Caco-2 (cell line): Measurements from ENCODE around the gene ZNF775. TPM values are rescaled to one million over a fixed set of nuclear protein-coding genes. Genes with fewer than 3 reads are reported as not detected.

Source experiments
- BruUV-seq: library from RNA; stranded (reverse); fragments of 400-500 nt; replicated peaks from 2 replicates; lab custom pipeline; 2021; lab: Mats Ljungman, UMichigan
- CTCF ChIA-PET: fragments of 300-600 bp; sonication (Branson Sonifier 250); formaldehyde crosslinking; loops from one replicate; lab custom pipeline; 2022; ENCODE audit warnings: antibody characterized with exemption; lab: Charles Lee
- POLR2A ChIA-PET: fragments of 300-600 bp; sonication (Branson Sonifier 250); formaldehyde crosslinking; loops from one replicate; lab custom pipeline; 2022; ENCODE audit warnings: antibody characterized with exemption; lab: Charles Lee
- DNase-seq, 2 experiments: peaks; one replicate each; pipeline versions ENCODE4 v3.0.0 to v3.0.0-alpha.2; 2020 to 2022
- H3K27me3 ChIP-seq: replicated peaks from 2 replicates; pipeline ENCODE4 v1.6.0; 2011; ENCODE audit warnings: low read length; ENCODE audit not compliant: control insufficient read depth, insufficient read depth
- H3K36me3 ChIP-seq: 2 replicates; pipeline ENCODE4 v1.5.1; 2011; ENCODE audit warnings: low read length; ENCODE audit not compliant: control insufficient read depth, insufficient read depth
- H3K4me1 ChIP-seq: fragments of 250-450 bp; sonication (Bioruptor Pico); 2 replicates; pipeline ENCODE4 v1.5.1; 2020; ENCODE audit warnings: mild to moderate bottlenecking
- H3K4me3 ChIP-seq: 2 replicates; pipeline ENCODE4 v1.5.1; 2011; ENCODE audit warnings: low read depth, mild to moderate bottlenecking, control low read depth, low read length
- H3K9me3 ChIP-seq: fragments of 250-450 bp; sonication (Bioruptor Pico); 2 replicates; pipeline ENCODE4 v1.5.1; 2020; ENCODE audit warnings: mild to moderate bottlenecking, moderate library complexity
- H3K27ac Mint-ChIP-seq: one replicate; pipeline ENCODE4 v1.8.0; 2022; ENCODE audit warnings: mixed read lengths; ENCODE audit not compliant: unreplicated experiment
- H3K27me3 Mint-ChIP-seq: one replicate; pipeline ENCODE4 v1.8.0; 2022; ENCODE audit warnings: mixed read lengths; ENCODE audit not compliant: insufficient read depth, unreplicated experiment
- H3K36me3 Mint-ChIP-seq: one replicate; pipeline ENCODE4 v1.8.0; 2022; ENCODE audit warnings: mild to moderate bottlenecking, mixed read lengths; ENCODE audit not compliant: insufficient read depth, unreplicated experiment
- H3K4me1 Mint-ChIP-seq: one replicate; pipeline ENCODE4 v1.8.0; 2022; ENCODE audit warnings: low read depth, mixed read lengths; ENCODE audit not compliant: unreplicated experiment
- H3K4me3 Mint-ChIP-seq: one replicate; pipeline ENCODE4 v1.8.0; 2022; ENCODE audit warnings: mild to moderate bottlenecking, moderate library complexity, mixed read lengths; ENCODE audit not compliant: unreplicated experiment
- H3K9me3 Mint-ChIP-seq: one replicate; pipeline ENCODE4 v1.8.0; 2022; ENCODE audit warnings: mixed read lengths; ENCODE audit not compliant: unreplicated experiment
- CTCF ChIP-seq, 2 experiments: fragments of 200-600 bp in 1 of 2; IDR thresholded peaks; 1 replicate in 1 of 2; 2 replicates in 1 of 2; pipeline versions ENCODE4 v1.5.1 to v1.8.0; 2011 to 2022; ENCODE audit warnings: antibody characterized with exemption in 1 of 2, control low read depth in 1 of 2, inconsistent platforms in 1 of 2, low read depth in 1 of 2, low read length in 1 of 2, mild to moderate bottlenecking in 1 of 2, moderate library complexity in 1 of 2; ENCODE audit not compliant: insufficient read depth in 1 of 2, severe bottlenecking in 1 of 2, unreplicated experiment in 1 of 2
- intact Hi-C: fragments of 100-400 bp; cut with micrococcal nuclease; formaldehyde crosslinking; loops from one replicate; pipeline ENCODE4 v1.10.0; 2022; ENCODE audit not compliant: unreplicated experiment
- total RNA-seq: library from RNA; stranded (reverse); gene quantifications from 2 replicates; pipeline ENCODE4 v1.2.3, GENCODE V29; 2022

ZNF775 gene
- total RNA-seq, 1 experiment from 2014 or later = 4.0 TPM

- peak; percentile 86 to 88 for DNase-seq
- H3K9me3 ChIP-seq = no peaks in the 10 kb centered on the region
- H3K27me3 Mint-ChIP-seq = no peaks in the 10 kb centered on the region
- H3K27ac Mint-ChIP-seq = peak overlapping the region; percentile 99
- H3K4me3 ChIP-seq = peak overlapping the region; percentile 91
- POLR2A ChIA-PET = interaction anchor here (0.5 to 2.2 kb wide), 7 partner anchors 9 to 44 kb away, joined by 3 to 29 read pairs (median 5); no protein-coding TSS in a partner anchor
- H3K4me1 Mint-ChIP-seq = peaks cover 5% of the 10 kb centered on the region
- intact Hi-C loops = loop anchor here (1.0 to 2.0 kb wide), 4 partner anchors 9 to 52 kb away; partner anchors contain the start of genes ACTR3C and LRRC61
- peak overlapping the region; percentile 88 for H3K4me3 Mint-ChIP-seq
- H3K36me3 Mint-ChIP-seq = peaks cover 49% of the 10 kb centered on the region
- peaks cover 6% of the 10 kb centered on the region; the same call in 1 of the 2 replicates for H3K36me3 ChIP-seq
- no TSS peak for BruUV-seq
- CTCF ChIA-PET = interaction anchor here (1.1 to 2.8 kb wide), 3 partner anchors 9 to 14 kb away, joined by 3 to 9 read pairs (median 3); no protein-coding TSS in a partner anchor
- H3K27me3 ChIP-seq = no peaks in the 10 kb centered on the region
- no peak for TF ChIP-seq CTCF (IDR thresholded peaks at IDR 0.05; ENCODE audit: insufficient read depth in 1 of 2, low read depth in 1 of 2, low read length in 1 of 2, severe bottlenecking in 1 of 2, unreplicated experiment in 1 of 2)
- H3K4me1 ChIP-seq = peaks cover 17% of the 10 kb centered on the region
- H3K9me3 Mint-ChIP-seq = no peaks in the 10 kb centered on the region
These were observed 10.0 kb upstream of the ZNF775 start for GRCh38 chr7:150368884-150369747.

- CTCF ChIA-PET = interaction anchor here (1.1 to 2.8 kb wide), 2 partner anchors 8 to 14 kb away, joined by 3 to 9 read pairs; no protein-coding TSS in a partner anchor
- peaks cover 6% of the 10 kb centered on the region; the same call in 1 of the 2 replicates for H3K36me3 ChIP-seq
- peaks cover 57% of the 10 kb centered on the region for H3K36me3 Mint-ChIP-seq
These were observed 9.2 kb upstream of the ZNF775 start for GRCh38 chr7:150369748-150370501.

More at GRCh38 chr7:150369748-150370501, 9.2 kb upstream of the ZNF775 start:
- TF ChIP-seq CTCF (IDR thresholded peaks at IDR 0.05; ENCODE audit: insufficient read depth in 1 of 2, low read depth in 1 of 2, low read length in 1 of 2, severe bottlenecking in 1 of 2, unreplicated experiment in 1 of 2) = no peak
- Histone ChIP-seq H3K9me3 (no peaks in the 10 kb centered on the region), H3K27me3 (no peaks in the 10 kb centered on the region), H3K4me3 (peak overlapping the region; percentile 91), H3K4me1 (peaks cover 17% of the 10 kb centered on the region)
- peak overlapping the region; percentile 88 for H3K4me3 Mint-ChIP-seq
- TSS peak; percentile 23 for BruUV-seq
- H3K9me3 Mint-ChIP-seq = no peaks in the 10 kb centered on the region
- H3K27me3 Mint-ChIP-seq = no peaks in the 10 kb centered on the region
- POLR2A ChIA-PET = interaction anchor here (0.5 to 2.2 kb wide), 3 partner anchors 8 to 43 kb away, joined by 3 to 29 read pairs (median 3); no protein-coding TSS in a partner anchor
- intact Hi-C loops = loop anchor here (1.0 to 2.0 kb wide), 2 partner anchors 8 to 51 kb away; no protein-coding TSS in a partner anchor
- H3K27ac Mint-ChIP-seq = peak overlapping the region; percentile 99
- peaks cover 5% of the 10 kb centered on the region for H3K4me1 Mint-ChIP-seq
- DNase-seq = no peak
